Ovary (tissue), 9 donors: ENCODE measurements around the gene KCNIP3. TPM values are rescaled to one million over a fixed set of nuclear protein-coding genes. Genes with fewer than 3 reads are reported as not detected.
"Not testable (repeated sequence)": the region's sequence is repeated elsewhere in the genome, so short reads cannot be mapped to it uniquely, and the experiment has no call there.

Source experiments
- DNase-seq, 5 donors: peaks; one replicate each; pipeline ENCODE4 v3.0.0-alpha.2; 2019 to 2020
- H3K27ac ChIP-seq, 2 donors: fragments of 200-600 bp; one replicate each; pipeline versions ENCODE4 v1.5.1 to v1.8.0; 2019 to 2022
- H3K27me3 ChIP-seq: fragments of 200-600 bp; one replicate; pipeline ENCODE4 v1.8.0; 2022
- H3K36me3 ChIP-seq: fragments of 200-600 bp; sonication (generic); one replicate; pipeline ENCODE4 v1.5.1; 2019
- H3K4me1 ChIP-seq: one replicate; pipeline ENCODE4 v1.8.1; 2013; ENCODE audit warnings: mild to moderate bottlenecking, moderate library complexity; ENCODE audit not compliant: insufficient read depth
- H3K4me3 ChIP-seq: fragments of 200-600 bp; sonication (generic); one replicate; pipeline ENCODE4 v1.5.1; 2017
- H3K9me3 ChIP-seq, 2 donors: fragments of 200-600 bp in 1 of 2; sonication (generic) in 1 of 2; one replicate each; pipeline versions ENCODE4 v1.5.1 to v1.8.1; 2013 to 2019; ENCODE audit warnings: mild to moderate bottlenecking in 1 of 2, moderate library complexity in 1 of 2
- CTCF ChIP-seq, 3 donors: fragments of 450-650 bp in 2 of 3; fragments of 200-600 bp in 1 of 3; IDR thresholded peaks; one replicate each; pipeline versions ENCODE4 v1.5.1 to v1.8.0; 2016 to 2022; ENCODE audit warnings: antibody characterized with exemption in 3 of 3, mild to moderate bottlenecking in 1 of 3
- EP300 ChIP-seq: sonication (generic); formaldehyde crosslinking; IDR thresholded peaks from one replicate; pipeline ENCODE4 v1.6.1; 2017; ENCODE audit warnings: antibody characterized with exemption
- POLR2A ChIP-seq: fragments of 450-650 bp; IDR thresholded peaks from one replicate; pipeline ENCODE4 v1.6.1; 2017; ENCODE audit warnings: antibody characterized with exemption, mild to moderate bottlenecking, moderate library complexity
- WGBS, 3 donors: extraction: QIAGEN DNeasy Blood & Tissue Kit in 1 of 3; methylation state at CpG; one replicate each; pipeline versions ENCODE4 v1.1.5 to v1.1.7; 2013 to 2017; 5-methylcytosine and 5-hydroxymethylcytosine counted together
- intact Hi-C, 4 donors: fragments of 100-400 bp; cut with DNase I; formaldehyde crosslinking; loops; one replicate each; pipeline versions ENCODE4 v1.11.0 to v1.15.1; 2022 to 2023
- polyA plus RNA-seq, 2 donors: library from polyadenylated mRNA; stranded (reverse); fragments of 200-250 nt in 1 of 2; fragments of 350-450 nt in 1 of 2; fragmentation: Illumina TruSeq in 1 of 2; extraction: RNeasy Lipid Tissue Mini Kit (QIAGEN cat#74804) in 1 of 2; gene quantifications; one replicate each; pipeline ENCODE4 v1.2.3, GENCODE V29; 2013 to 2014
- total RNA-seq, 7 donors: library from RNA; depleted of rRNA in 2 of 7; stranded (reverse); fragments of >200 nt in 2 of 7; fragmentation: NEBNext Ultra II Directional in 3 of 7; extraction: Animal tissue kit (Norgen Biotek cat#: 25700) in 3 of 7; gene quantifications; one replicate each; pipeline versions ENCODE4 v1.1.0 to v1.2.4, GENCODE V29; 2016 to 2023
- donor health status: DM: no; HTN: no; CAD: no; lungs with moderate emphysema.
- donor health status: DM: no; HTN: no; CAD: no.
- donor health status: Bipolar disorder and iron deficiency.
- donor health status: DM: yes; HTN: yes; CAD: no.
- donor health status: DM: no; HTN: no; CAD: no.
- donor health status: DM: yes; HTN: yes; CAD: no.

The KCNIP3 gene
- total and polyA plus RNA-seq, 9 donors, result 2.2 to 26.0 (median 11.7) TPM

- Histone ChIP-seq H3K9me3 (no peaks in the 10 kb centered on the region), H3K4me3 (no peak overlapping the region), H3K27ac (no peak overlapping the region), H3K4me1 (no peaks in the 10 kb centered on the region), H3K36me3 (no peaks in the 10 kb centered on the region), H3K27me3 (no peaks in the 10 kb centered on the region)
- DNase-seq, result peak in 2 of 5 donors; percentile 11 to 22
- TF ChIP-seq POLR2A, result no peak
- no peak for TF ChIP-seq EP300
- TF ChIP-seq CTCF (IDR thresholded peaks at IDR 0.05), result no peak
- intact Hi-C loops, result no loop called here
- WGBS, 3 donors, result 83 to 85% (median 84%) methylated on average over 22 of the region's 22 CpGs
These were observed 56.7 kb downstream of the KCNIP3 start for GRCh38 chr2:95353613-95354468.

GRCh38 chr2:95354469-95354901, 57.3 kb downstream of the KCNIP3 start:
- no peak overlapping the region for H3K27ac ChIP-seq
- WGBS, 3 donors, result 90 to 93% (median 91%) methylated on average over 5 of the region's 5 CpGs
- H3K36me3 ChIP-seq, result no peaks in the 10 kb centered on the region
- no peaks in the 10 kb centered on the region for H3K9me3 ChIP-seq
- DNase-seq, result peak in 2 of 5 donors; percentile 13 to 28
- peaks cover 2% of the 10 kb centered on the region for H3K4me1 ChIP-seq
- intact Hi-C loops, result no loop called here
- TF ChIP-seq CTCF (IDR thresholded peaks at IDR 0.05) (no peak), EP300 (no peak), POLR2A (no peak)
- no peak overlapping the region for H3K4me3 ChIP-seq
- H3K27me3 ChIP-seq, result no peaks in the 10 kb centered on the region

GRCh38 chr2:95354925-95355324, 57.8 kb downstream of the KCNIP3 start:
- Histone ChIP-seq H3K27me3 (no peaks in the 10 kb centered on the region), H3K4me3 (no peak overlapping the region), H3K27ac (no peak overlapping the region), H3K9me3 (no peaks in the 10 kb centered on the region), H3K4me1 (peaks cover 2% of the 10 kb centered on the region), H3K36me3 (no peaks in the 10 kb centered on the region)
- intact Hi-C loops, result no loop called here
- DNase-seq, result peak in 1 of 5 donors; percentile 2
- WGBS, 3 donors, result 89 to 93% (median 92%) methylated on average over 8 of the region's 8 CpGs
- TF ChIP-seq POLR2A, result no peak
- no peak for TF ChIP-seq EP300
- TF ChIP-seq CTCF (IDR thresholded peaks at IDR 0.05), result no peak

- H3K27ac ChIP-seq, H3K27me3 ChIP-seq, H3K9me3 ChIP-seq, H3K4me3 ChIP-seq, intact Hi-C loops, DNase-seq, H3K4me1 ChIP-seq, H3K36me3 ChIP-seq: not testable (repeated sequence)
- 96 to 99% (median 97%) methylated on average over 4 to 5 of the region's 5 CpGs for WGBS, 3 donors
These were observed 58.3 kb downstream of the KCNIP3 start for GRCh38 chr2:95355486-95355885.
